Umbilical cord (tissue), 2 donors: ENCODE measurements around the gene MAP3K19. TPM values are rescaled to one million over a fixed set of nuclear protein-coding genes. Genes with fewer than 3 reads are reported as not detected.

Experiments used
- DNase-seq: peaks from one replicate; pipeline ENCODE4 v3.0.0-alpha.2; 2015; ENCODE audit warnings: low spot score
- total RNA-seq: library from RNA; depleted of rRNA; stranded (reverse); fragments of >200 nt; gene quantifications from one replicate; pipeline ENCODE4 v1.2.3, GENCODE V29; 2014; ENCODE audit warnings: low replicate concordance; ENCODE audit not compliant: insufficient read depth

Gene MAP3K19
- total RNA-seq, 1 donor from 2014 or later: 5.3 TPM

DNA sequence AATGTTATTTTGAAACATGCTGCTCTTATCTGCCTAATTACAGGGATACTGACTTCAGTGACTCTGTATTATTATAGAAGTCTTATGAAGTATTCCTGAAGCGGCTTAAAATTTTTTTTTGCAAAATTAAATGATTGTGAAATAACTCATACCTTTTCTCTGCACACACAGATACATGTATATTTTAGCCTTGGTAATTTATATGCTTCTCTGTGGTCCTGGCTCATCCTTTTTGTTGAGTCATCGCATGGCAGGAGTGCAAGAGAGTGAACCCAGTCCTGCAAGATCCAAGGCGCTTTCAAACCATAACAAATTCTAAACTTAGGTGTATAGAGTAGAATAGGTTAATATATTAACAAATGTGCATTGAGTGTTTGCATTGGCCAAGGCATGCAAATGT lies 120.1 kb downstream of the MAP3K19 start:
- peak; percentile 6 for DNase-seq

DNA sequence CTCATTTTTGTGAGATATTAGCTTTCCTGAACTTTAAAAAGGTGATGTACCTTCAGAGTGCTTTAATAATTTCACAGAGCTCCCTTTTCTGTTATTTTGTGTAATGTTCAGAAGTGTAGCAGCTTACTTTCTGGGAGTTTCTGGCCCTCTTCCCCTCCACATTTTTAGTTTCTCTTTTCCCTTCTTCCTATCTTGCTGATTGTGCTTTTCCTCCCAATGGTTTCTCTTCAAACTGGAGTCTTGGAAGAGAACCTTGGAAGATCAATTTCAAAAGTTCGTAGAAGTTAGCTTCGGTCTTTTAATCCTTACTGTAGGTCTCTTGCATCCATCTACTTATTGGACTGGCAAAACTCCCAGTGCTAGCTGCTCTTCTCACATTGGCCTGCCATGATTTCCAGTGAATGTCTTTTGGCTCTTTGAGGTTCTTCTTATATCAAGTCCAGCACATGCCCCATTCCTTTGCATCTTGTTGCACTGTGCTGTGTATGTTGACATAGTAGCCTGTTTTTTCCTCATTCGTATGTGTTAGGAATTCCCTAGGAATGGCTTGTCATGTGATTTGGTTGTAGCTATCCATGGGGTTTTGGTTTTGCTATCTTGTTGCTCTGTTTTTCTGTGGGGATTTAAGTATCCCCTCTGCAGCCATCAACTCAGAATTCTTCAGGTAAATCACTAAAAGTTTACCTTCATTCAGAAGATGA lies 120.9 kb downstream of the MAP3K19 start:
- DNase-seq: no peak

DNA sequence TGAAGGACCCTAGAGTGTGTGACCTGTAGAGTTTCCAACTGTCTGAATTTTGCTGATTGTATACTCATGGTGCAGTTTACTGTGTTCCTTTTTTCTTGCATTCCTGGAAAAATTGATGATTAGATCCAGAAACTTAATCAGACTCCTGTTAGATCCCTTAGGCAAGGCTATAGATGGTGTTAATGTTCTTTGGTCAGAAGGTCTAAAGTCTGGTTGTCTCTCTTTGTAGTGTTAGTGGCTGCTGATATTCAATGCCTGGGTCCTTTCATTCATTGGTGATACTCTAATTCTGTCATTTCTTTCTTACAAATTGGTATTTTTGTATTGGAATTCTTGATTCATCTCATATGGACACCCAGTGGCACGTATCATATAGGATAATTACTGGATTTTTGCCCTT lies 122.3 kb downstream of the MAP3K19 start:
- DNase-seq: no peak

DNA sequence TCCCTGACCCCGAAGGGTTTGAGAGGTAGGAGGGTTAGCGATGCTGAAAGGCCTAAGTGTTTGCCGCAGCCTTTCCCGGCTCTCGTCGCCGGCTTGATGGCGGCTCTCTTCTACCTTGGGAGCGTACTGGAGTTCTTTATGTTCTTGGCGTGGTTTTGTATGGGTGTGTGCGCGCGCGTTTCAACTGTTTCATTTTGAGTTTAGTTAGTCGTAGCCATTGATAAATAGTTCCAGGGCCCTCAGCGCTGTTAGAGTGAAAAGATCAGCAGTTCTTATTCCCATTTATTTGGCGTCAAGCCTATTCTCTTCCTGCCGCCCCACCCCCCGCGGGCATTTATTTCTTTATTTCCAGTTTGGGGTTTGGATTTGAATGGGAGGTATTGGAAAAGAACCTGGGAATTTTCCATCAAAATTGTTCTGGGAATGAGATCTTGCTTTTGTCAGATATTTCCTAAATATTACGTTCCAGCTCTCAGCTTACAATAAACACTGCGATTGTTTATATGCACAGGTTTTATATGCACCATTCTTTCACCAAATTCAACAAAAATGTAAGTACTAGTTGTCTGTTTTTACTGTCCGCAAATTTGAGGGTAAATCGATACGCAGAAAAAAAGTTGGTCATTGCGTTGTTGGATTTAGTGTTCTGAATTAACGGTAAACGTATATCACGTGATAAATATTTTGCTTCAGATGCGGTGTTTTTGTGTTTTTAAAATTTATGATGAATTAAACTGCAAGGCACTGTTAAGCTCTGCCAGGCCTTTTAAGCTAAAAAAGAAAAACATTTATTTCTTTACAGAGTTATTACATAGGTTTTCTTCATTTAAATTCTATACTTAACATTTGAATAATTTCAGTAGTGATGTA lies 127.7 kb downstream of the MAP3K19 start:
- DNase-seq: peak; percentile 40

DNA sequence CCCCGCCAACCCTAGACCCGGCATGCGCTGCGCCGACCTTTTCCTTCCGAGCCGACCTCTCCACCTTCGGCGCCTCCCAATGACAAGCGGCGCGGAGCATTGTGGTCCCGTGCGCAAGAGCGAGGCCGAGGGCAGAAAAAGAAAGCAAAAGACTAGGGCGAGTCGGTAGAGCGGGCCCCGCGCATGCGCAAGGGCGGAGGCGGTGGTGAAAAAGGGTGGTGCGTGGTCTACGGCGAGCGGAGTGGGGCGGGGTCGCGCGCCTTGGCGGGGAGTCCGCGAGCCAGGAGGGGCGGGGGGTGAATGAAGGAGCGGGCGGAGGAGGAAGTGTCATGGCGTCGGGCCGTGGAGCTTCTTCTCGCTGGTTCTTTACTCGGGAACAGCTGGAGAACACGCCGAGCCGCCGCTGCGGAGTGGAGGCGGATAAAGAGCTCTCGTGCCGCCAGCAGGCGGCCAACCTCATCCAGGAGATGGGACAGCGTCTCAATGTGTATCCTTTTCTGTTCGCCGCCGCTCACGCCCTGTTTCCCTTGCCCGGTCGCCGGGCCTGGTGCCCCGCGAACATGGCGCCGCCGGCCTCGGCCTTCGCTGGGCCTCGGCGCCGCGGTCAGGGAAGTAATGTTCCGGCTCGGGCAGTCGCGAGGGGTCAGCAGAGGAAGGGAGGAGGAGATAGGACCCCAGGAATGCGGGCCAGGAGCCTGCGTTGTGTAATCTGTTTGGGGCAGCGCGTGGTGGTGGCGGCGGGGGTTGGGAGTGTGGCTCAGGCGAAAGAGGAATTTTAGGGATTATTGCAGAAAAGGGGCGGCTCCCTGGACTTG lies 128.5 kb downstream of the MAP3K19 start, which contains the start of gene CCNT2:
CCNT2 (plus strand) TSS at position 297 of the 815 bp plus-strand sequence; CDS start at position 330, 33 bp downstream.
- peak; percentile 100 for DNase-seq

DNA sequence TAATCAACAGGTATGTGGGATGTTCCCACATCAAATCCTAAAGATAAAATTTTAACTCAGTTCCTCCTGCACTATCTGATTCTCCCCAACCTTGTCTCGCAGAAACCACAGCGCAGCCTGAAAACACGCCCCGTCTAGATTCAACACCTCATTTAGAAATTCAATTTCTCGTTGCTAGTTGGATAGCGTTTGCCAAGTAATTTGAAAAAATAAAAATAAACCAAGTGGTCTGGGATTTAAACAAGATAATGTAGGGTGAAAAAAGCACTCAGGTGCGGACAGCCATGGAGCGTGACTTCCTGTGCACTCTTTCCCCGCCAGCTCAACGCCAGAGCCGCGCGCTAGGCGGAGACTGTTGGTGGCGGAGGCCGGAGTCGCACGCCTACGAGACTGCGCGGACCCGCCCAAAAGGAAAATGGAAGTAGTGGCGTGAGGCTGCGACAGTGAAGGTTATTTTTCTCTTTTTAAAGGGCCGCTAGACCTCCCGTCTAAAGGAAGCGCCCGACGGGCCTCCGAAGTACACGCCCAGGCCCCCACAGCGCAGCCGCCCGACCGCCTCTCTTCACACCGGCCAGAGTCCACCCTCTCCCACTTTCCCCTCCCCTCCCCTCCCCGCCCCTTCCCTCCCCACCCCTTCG lies 129.2 kb downstream of the MAP3K19 start:
- DNase-seq: no peak

DNA sequence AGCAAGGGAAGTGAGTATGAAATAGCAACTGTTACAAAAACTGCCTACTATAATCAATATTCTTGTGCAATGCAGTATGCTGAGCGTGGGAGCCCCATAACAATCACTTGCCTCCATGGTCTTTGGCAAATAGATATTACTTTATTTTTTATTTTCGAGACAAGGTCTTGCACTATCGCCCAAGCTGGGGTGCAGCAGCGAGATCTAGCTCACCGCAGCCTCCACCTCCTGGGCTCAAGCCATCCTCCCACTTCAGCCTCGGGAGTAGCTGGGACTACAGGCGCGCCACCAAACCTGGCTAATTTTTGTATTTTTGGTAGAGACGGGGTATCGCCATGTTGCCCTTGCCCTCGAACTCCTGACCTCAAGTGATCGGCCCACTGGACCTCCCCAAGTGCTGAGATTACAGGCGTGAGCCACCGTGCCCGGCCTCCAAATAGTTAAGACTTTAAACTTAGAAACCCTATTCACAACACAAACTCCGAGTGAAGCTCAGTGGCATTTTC lies 129.8 kb downstream of the MAP3K19 start:
- no peak for DNase-seq

Other genes with a start within 250 kb of the MAP3K19 start
- gene ACMSD, start 208.8 kb downstream of the MAP3K19 start, total RNA-seq: 3.1 TPM
- 39.2 TPM for gene CCNT2, start 128.6 kb downstream of the MAP3K19 start, total RNA-seq
- gene RAB3GAP1, start 4.8 kb upstream of the MAP3K19 start, total RNA-seq: 76.1 TPM